Measurements from ENCODE around the gene CTNNBL1. TPM values are rescaled to one million over a fixed set of nuclear protein-coding genes. Genes with fewer than 3 reads are reported as not detected.
A peak's percentile ranks its signal among the peaks of the same experiment; 100 is the strongest.

CTNNBL1 gene
- total RNA-seq, 1 donor from 2014 or later = 87.7 TPM

- H3K27me3 Mint-ChIP-seq (ENCODE audit: low read depth) = peaks cover 5% of the 10 kb centered on the region
- H3K36me3 Mint-ChIP-seq (ENCODE audit: low read depth) = no peaks in the 10 kb centered on the region
- peak; percentile 51 for DNase-seq (ENCODE audit: low read depth, low spot score)
- peak overlapping the region; percentile 98 for H3K27ac Mint-ChIP-seq (ENCODE audit: unreplicated experiment)
- no peaks in the 10 kb centered on the region for H3K9me3 Mint-ChIP-seq
- peak overlapping the region; percentile 89 for H3K4me3 Mint-ChIP-seq
- TF ChIP-seq CTCF (conservative IDR thresholded peaks at IDR 0.05) = no peak
- peaks cover 74% of the 10 kb centered on the region for H3K4me1 Mint-ChIP-seq
Measured at GRCh38 chr20:37914672-37915433, 221.0 kb downstream of the CTNNBL1 start.

- Mint-ChIP-seq H3K36me3 (ENCODE audit: low read depth) (no peaks in the 10 kb centered on the region), H3K9me3 (no peaks in the 10 kb centered on the region), H3K27ac (ENCODE audit: unreplicated experiment) (no peak overlapping the region), H3K27me3 (ENCODE audit: low read depth) (peaks cover 5% of the 10 kb centered on the region), H3K4me1 (peaks cover 69% of the 10 kb centered on the region), H3K4me3 (no peak overlapping the region)
- no peak for DNase-seq (ENCODE audit: low read depth, low spot score)
- TF ChIP-seq CTCF (conservative IDR thresholded peaks at IDR 0.05) = no peak
Measured at GRCh38 chr20:37915434-37915787, 221.6 kb downstream of the CTNNBL1 start.

- H3K4me3 Mint-ChIP-seq = peak overlapping the region; percentile 67
- H3K36me3 Mint-ChIP-seq (ENCODE audit: low read depth) = no peaks in the 10 kb centered on the region
- no peak for DNase-seq (ENCODE audit: low read depth, low spot score)
- TF ChIP-seq CTCF (conservative IDR thresholded peaks at IDR 0.05) = no peak
- peaks cover 5% of the 10 kb centered on the region for H3K27me3 Mint-ChIP-seq (ENCODE audit: low read depth)
- peaks cover 68% of the 10 kb centered on the region for H3K4me1 Mint-ChIP-seq
- no peaks in the 10 kb centered on the region for H3K9me3 Mint-ChIP-seq
- H3K27ac Mint-ChIP-seq (ENCODE audit: unreplicated experiment) = peak overlapping the region; percentile 13
Measured at GRCh38 chr20:37915800-37916570, 222.2 kb downstream of the CTNNBL1 start.

GRCh38 chr20:37917461-37917860 is 223.6 kb downstream of the CTNNBL1 start:
- H3K36me3 Mint-ChIP-seq (ENCODE audit: low read depth) = no peaks in the 10 kb centered on the region
- H3K4me1 Mint-ChIP-seq = peaks cover 58% of the 10 kb centered on the region
- no peak overlapping the region for H3K27ac Mint-ChIP-seq (ENCODE audit: unreplicated experiment)
- H3K9me3 Mint-ChIP-seq = no peaks in the 10 kb centered on the region
- peaks cover 5% of the 10 kb centered on the region for H3K27me3 Mint-ChIP-seq (ENCODE audit: low read depth)
- H3K4me3 Mint-ChIP-seq = no peak overlapping the region
- TF ChIP-seq CTCF (conservative IDR thresholded peaks at IDR 0.05) = no peak
- DNase-seq (ENCODE audit: low read depth, low spot score) = no peak

GRCh38 chr20:37918035-37918434 is 224.2 kb downstream of the CTNNBL1 start:
- no peak overlapping the region for H3K4me3 Mint-ChIP-seq
- DNase-seq (ENCODE audit: low read depth, low spot score) = no peak
- H3K4me1 Mint-ChIP-seq = peaks cover 52% of the 10 kb centered on the region

More at GRCh38 chr20:37918035-37918434, 224.2 kb downstream of the CTNNBL1 start:
- Mint-ChIP-seq H3K27ac (ENCODE audit: unreplicated experiment) (no peak overlapping the region), H3K36me3 (ENCODE audit: low read depth) (no peaks in the 10 kb centered on the region), H3K27me3 (ENCODE audit: low read depth) (peaks cover 2% of the 10 kb centered on the region), H3K9me3 (no peaks in the 10 kb centered on the region)
- TF ChIP-seq CTCF (conservative IDR thresholded peaks at IDR 0.05) = no peak
